GM12892 (cell line): ENCODE data around the gene GRID1.

Source experiments
- DNase-seq: peaks from one replicate; pipeline ENCODE4 v3.0.0; 2011; ENCODE audit not compliant: insufficient read length
- FAIRE-seq: peaks from 2 replicates; lab custom pipeline; 2011; peaks lifted over from hg19 to GRCh38; lab: Jason Lieb, UNC
- POLR2A ChIP-seq: IDR thresholded peaks from 2 replicates; pipeline ENCODE4 v1.6.1; 2011; ENCODE audit warnings: low read depth, low read length, control low read depth
- POLR2AphosphoS5 ChIP-seq: IDR thresholded peaks from 2 replicates; pipeline ENCODE4 v1.6.1; 2011; ENCODE audit warnings: low read depth, low read length, control low read depth
- TAF1 ChIP-seq: IDR thresholded peaks from 2 replicates; pipeline ENCODE4 v1.6.1; 2011; ENCODE audit warnings: low read depth, mild to moderate bottlenecking, control low read depth, low read length, borderline replicate concordance

The GRID1 gene

GRCh38 chr10:86364491-86365345 is 1.9 kb downstream of the GRID1 start:
- no peak for DNase-seq
- TF ChIP-seq TAF1 = no peak
- no peak for TF ChIP-seq POLR2A
- TF ChIP-seq POLR2AphosphoS5 = no peak
- FAIRE-seq = no peak

DNA sequence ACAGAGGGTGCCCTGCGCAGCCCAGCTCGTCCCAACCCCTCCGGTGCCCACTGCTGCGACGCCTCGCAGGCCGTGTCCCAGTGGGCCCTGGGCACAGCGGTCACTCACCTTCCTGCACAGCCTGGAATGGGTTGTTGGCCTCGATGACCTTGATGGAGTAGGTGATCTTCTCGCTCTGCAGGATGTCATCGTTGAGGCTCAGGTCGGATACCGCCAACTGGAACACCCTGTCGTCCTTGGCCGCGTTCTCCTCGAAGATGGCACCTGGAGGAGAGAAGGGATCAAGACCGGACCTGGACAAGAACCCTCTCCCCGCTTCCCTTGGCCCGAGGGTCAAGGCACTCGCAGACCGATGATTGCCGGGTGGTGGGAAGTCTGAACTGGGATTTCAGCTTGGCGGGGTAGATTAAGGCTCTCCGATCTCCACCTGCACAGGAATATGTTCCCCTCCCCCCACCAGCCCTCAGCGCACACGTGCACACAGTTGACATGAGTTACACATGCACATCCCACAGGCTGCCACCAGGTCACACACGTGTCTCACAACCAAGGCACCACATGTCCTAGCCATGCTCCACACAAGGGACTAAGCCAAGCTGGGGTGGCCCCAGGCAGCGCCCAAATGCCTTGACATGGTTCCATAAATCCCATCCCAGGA is 2.6 kb downstream of the GRID1 start:
- no peak for FAIRE-seq
- no peak for TF ChIP-seq POLR2A
- no peak for TF ChIP-seq TAF1
- no peak for TF ChIP-seq POLR2AphosphoS5
- DNase-seq = no peak

GRCh38 chr10:86363184-86363832 is 3.3 kb downstream of the GRID1 start:
- TF ChIP-seq POLR2A = no peak
- no peak for TF ChIP-seq TAF1
- TF ChIP-seq POLR2AphosphoS5 = no peak
- FAIRE-seq (no peak), DNase-seq (peak; percentile 51)

- FAIRE-seq = no peak
- no peak for DNase-seq
- TF ChIP-seq TAF1 (no peak), POLR2AphosphoS5 (no peak), POLR2A (no peak)
Observed at GRCh38 chr10:86362586-86363183, 3.9 kb downstream of the GRID1 start.

DNA sequence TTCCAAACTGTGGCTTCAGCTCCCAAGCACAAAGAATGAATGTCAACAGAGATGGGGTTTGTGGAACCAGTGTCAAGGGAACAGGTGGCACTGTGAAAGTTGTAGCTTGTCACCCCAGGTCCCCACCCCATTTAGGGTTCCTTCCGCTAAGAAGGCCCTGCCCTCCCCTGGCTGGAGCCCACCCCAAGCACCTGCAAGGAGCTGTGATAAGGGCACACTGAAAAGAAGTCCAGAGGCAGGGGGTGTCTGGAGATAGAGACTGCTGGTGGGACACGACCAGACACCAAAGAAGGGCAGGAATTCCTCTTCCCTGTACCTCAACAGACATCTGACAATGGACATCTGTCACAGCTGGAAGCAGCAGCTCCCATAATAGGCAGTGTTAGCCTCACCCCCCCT is 4.5 kb downstream of the GRID1 start:
- no peak for TF ChIP-seq POLR2AphosphoS5
- no peak for TF ChIP-seq TAF1
- no peak for TF ChIP-seq POLR2A
- DNase-seq (no peak), FAIRE-seq (no peak)

DNA sequence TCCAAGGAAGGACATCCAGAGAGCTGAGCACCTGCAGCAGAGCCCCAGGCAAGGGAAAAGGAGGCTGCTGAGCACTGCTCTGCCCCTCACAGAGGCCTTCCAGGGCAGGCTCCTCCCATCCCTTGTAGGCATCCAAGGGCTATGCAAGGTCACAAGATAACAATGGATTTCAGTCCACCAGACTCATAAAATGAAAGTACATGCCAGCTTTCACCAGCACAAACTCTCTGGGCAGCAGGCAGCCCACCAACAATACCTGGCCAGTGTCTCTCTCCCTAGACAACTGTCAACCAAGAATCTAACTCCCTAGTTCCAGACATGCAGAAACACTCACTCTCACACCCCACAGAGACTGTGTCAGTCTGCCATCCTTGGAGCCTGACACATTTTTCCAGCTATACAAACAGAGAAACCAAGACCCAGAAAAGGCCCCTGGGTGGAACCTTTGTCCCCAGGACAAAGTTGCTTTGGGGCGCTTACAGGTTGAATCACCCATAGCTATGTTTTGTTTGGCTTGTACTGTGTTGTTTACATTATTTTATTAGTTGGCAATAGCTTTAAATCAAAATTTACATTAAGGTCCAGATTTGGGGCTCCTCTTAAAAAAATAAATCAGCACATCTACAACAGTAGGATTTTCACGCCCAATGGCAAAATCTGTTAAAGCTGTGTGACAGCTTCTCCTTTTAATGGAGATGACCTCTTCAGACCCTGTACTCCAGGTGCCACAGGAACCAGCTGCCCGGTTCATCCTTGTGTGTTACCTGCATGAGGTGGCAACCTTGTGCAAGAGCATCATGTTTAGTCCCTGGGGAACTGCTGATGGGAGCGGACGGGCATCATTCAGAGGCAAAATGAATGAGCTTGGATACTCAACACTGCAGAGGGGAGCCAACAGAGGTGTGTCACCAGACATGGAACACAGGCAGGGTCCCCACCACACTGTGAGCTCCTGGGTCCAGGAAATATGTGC is 5.2 kb downstream of the GRID1 start:
- DNase-seq = no peak
- no peak for FAIRE-seq
- TF ChIP-seq TAF1 (no peak), POLR2AphosphoS5 (no peak), POLR2A (no peak)

DNA sequence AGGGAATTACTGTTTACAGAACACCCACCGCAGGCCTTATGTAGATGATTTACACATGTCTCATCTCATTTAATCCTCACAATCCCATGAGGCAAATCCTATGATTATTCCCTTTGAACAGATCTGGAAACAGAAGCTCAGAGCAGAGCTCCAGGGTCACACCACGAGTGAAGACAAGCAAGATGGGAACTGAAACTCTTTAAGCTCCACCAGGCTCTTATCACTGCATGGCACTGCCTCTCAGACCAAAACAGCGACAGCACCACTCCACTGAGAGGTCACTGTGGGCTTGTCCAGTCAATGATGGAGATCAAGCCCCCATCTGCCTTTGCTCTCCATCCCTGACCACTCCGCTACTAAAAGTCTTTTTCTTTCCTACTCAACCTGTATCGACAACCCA is 5.9 kb downstream of the GRID1 start:
- DNase-seq (no peak), FAIRE-seq (no peak)
- TF ChIP-seq TAF1 = no peak
- no peak for TF ChIP-seq POLR2A
- no peak for TF ChIP-seq POLR2AphosphoS5

DNA sequence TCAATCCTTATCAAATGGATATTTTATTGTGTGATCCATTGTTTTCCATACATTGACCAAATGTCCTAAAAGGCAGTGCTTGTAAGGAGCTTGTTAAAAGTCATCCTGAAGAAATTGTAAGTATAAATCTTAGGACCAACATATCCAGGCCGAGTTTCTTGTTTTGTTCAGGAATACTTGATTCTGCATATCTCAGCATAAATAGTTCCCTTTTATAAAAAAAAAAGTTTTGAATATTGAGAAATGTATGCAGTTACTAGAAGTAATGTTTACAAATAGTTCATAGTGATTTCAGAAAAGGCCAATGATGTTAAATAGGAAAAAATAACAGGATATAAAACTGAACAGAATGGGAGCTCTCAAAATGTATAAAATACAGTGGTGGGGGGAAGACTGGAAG is 6.6 kb downstream of the GRID1 start:
- TF ChIP-seq TAF1 (no peak), POLR2AphosphoS5 (no peak), POLR2A (no peak)
- no peak for DNase-seq
- no peak for FAIRE-seq

DNA sequence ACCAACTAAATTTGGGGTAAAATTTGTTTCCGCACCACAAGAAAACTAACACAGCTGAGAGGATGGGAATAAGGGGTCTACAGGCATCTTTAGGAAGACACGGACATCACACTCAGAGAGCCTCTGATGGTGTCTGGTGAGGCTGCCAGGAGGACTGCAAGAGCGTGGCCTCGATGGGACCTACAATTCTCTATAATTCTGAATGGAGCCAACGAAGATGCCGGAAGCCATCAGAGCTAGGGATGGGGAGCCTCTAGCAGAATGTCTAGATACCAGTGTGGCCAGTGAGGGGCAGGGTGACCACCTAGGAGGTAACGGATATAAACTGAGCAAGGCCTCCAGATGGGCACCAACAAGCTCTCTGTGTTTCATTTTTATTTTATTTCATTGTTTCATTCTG is 7.5 kb downstream of the GRID1 start:
- no peak for FAIRE-seq
- no peak for DNase-seq
- TF ChIP-seq POLR2A (no peak), TAF1 (no peak), POLR2AphosphoS5 (no peak)

GRCh38 chr10:86357676-86358075 is 8.9 kb downstream of the GRID1 start:
- TF ChIP-seq POLR2A = no peak
- no peak for TF ChIP-seq TAF1
- no peak for TF ChIP-seq POLR2AphosphoS5
- DNase-seq (no peak), FAIRE-seq (no peak)
